ENCODE measurements around the gene FOXN1.

DNA sequence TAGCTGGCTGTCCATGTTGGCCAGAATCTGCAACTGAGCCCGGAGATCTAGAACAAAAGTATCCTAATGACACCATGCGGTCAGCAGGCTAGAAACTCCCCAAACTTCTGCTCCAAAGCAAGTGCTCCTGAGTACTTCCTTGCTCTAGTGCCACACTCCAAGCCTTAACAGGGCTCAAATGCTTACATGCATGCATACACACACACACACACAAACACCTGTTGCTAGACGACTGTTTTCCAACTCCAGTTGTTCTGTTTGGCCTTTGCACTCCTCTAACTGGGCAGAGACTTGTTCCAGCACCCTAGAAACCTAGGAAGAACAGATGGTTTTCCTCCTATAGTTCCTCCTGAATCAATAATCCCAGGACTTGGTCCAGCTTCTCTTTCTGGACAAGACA, 78.3 kb downstream of the FOXN1 start:
- TF ChIP-seq EZH2 (IDR thresholded peaks at IDR 0.05) (no peak), POLR2AphosphoS5 (IDR thresholded peaks at IDR 0.05; ENCODE audit: borderline replicate concordance, low read depth, low read length) (no peak)

Data from SK-N-MC (cell line).